ENCODE data around the gene SMG6.
A peak's percentile ranks its signal among the peaks of the same experiment; 100 is the strongest.

Gene SMG6

DNA sequence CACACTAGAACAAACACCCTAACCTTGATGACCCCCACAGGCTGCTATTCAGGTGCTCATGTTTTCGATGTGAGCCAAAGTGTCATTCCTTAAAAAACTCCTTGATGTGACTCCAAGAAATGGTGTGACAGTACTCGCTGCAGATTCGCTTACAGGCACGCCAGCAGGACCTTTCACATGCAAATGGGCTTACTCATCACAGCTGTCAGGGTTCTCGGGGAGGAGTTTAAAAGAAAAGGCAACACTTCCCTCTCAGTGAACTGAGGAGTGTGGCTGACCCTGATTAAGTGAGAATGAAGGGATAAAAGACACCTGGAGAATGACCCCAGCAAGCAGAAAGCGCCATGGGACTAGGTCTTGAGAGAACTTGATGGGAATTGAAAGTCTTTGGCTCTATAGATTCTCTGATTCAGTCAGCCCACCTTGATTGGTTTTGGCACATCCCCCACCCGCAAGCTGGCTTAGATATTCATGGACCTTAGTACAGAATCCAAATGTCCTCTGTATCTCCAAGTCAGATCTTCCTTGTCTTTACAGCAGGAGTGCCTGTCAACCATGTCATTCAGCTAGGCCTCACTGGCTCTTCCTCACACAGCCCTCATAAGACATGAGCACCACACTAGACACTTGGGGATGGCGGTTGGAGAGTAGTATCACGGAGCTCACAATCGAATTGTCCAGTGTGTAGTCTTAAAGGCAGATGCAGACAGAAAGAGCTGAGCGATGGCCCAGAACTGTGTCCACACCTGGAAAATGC, 166.1 kb downstream of the SMG6 start:
- DNase-seq = no peak

DNA sequence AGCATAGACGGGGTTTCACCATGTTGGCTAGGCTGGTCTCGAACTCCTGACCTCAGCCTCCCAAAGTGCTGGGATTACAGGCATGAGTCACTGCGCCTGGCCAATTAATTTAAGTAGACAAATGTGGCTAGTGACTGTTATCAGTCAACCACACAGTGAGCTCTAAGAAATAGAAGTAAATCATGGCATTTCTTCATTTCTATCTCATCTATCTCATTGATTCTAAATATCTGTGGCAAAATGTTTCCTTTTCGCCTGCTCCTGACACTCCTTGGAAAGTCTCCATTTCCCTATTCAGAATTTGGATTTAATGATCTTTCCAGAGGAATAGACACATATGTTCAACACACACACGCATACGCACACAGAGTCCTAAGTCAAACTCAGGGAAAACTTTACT, 167.3 kb downstream of the SMG6 start:
- no peak for DNase-seq

DNA sequence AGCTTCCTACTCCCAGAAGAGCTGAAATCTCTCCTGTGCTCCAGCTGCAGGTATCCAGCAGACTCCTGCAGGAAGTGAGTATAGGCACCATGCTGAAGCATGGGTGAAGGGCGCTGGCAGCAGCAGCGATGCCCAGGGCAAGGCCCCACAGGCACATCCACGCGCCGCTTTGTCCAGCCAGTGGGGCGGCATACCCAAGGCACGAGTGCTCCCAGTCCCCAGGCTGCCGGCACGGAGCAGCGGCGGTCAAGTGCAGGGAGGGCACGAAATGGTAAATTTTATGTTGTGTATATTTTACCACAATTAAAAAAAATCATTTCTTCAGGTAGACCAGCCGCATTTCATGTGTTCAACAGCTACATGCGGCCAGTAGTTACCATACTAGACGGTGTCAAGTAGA, 175.6 kb downstream of the SMG6 start:
- DNase-seq = no peak

DNA sequence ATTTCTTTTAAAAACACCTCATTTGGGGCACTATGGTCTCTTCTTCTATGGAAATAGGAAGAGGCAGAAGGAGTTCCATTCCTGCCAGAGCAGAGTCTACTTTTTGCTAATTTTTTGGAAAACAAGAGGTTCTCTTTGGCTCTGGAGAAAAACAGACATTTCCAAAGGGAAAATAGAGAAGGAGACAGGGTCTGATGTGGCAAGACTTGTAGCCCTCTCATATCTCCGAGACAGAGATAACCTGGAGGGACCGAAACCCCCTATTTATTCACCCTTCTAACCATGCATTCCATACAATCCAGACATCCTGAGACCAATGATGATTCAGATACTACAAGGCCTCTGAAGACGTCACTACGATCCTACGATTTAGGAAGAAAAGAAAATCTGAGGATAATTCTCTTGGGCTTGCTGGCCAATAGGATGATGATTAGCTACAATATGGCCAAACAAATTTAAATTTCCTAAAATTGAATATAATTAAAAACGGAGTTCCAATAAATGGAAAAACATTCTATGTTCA, 178.5 kb downstream of the SMG6 start:
- DNase-seq = no peak

DNA sequence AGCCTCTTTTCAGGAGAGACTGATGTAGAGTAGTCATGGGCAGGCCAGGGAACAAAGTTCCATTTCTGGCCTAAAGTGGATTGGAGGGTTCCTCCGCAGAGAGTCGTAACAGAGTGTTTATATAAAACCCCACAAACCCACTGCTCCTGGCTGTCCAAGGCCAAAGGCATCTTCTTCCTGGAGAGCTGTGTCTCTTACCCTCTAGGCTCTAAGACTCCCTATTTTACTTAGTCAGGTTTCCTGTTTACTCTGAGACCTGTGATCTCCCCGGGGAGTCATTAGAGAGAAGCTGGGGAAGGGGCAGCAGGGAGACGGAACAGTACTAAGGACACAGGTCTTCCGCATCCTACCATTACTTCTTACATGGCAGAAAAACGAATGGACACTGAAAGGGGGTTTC, 179.2 kb downstream of the SMG6 start:
- no peak for DNase-seq

DNA sequence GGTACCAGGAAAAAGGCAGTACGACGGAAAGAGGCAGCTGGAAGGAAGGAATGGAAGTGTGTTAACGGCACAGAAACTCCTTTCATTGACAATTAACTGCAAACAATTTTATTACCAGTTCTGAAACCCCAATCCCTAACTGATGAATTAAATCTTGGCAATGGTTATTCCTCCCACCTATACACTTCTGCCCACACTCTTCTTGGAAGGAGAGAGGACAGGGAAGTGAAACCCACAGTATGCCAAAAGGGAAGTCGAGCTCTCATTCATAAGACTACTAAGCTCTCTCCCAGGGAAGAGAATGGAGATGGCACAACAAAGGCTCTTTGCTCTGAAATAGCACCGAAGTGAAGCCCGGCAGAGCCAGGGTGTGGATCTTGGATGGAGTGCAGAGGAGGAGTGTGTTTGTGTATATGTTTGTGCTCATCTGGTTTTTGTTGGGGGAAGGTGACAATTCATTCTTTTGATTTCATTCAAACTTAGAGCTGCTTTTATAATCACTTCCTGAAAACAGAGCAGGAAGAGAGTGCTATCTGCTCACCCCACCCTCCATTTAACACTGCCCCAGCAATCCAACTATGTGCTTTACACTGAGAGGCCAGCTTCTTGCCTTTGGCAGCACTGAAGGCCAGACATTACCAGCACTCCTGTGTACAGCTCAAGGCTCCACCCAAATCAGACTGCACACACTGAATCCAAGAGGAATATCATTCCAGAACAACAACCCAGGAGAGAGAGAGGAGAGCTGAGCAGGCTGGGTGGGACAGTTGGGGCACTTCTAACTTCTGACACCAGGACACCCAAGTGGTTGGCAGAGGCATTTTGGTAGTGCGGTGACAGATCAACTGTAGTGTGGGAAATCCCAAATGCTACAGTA, 180.0 kb downstream of the SMG6 start:
- DNase-seq = no peak

DNA sequence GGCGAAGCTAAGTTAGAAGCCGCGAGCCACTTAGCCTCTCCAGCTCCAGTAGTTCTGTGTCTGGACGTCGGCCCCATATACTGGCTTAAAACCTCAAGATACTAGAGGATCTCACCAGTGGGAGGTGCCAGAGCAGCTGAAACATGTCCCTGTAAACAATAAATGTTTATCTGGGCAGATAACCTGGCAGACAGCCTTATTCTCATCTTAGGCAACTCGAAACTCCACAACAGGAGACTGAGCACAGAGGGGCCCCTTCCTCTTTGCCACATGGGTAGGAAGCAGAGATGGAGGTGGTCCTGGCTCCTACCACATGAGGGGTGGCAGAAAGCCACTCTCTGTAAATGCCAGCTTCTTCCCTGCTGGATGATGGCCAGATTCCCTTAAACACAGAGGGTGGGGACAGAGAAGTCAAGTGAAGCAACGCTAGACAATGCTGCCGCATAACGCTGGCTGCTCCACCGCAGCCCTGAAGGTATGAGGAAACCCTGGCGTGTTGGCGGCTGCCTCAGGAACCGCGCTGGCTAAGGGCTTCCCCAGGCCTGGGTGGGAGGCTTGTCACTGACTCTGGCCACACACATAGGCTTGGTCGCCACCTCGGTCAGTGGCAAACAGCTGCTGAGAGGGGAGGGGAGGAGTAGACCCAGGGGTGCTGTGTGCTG, 180.8 kb downstream of the SMG6 start:
- no peak for DNase-seq

DNA sequence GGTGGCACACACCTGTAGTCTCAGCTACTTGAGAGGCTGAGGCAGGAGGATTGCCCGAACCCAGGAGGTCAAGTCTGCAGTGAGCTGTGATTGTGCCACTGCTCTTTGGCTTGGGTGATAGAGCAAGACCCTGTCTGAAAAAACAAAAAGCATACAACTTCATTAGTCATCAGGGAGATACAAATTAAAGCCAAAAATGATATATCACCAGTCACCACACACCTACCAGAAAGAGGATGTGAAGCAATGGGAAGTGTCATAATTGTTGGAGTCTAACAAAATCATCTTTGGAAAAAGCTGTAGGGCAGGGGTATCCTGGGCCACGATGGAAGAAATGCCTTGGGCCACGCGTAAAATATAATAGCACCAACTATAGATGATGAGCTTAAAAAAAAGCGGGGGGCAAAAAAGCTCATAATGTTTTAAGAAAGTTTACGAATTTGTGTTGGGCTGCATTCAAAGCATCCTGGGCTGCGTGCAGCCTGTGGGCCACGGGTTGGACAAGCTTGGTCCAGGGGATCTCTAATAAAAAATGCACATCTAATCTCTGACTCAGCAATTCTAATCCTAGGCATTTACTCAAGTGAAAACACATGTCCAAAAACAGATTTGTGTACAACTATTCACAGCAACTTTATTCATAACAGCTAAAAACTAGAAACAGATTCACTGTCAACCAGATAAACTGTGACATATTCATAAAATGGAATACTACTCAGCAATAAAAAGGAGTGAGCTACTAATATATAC, 182.8 kb downstream of the SMG6 start:
- no peak for DNase-seq

DNA sequence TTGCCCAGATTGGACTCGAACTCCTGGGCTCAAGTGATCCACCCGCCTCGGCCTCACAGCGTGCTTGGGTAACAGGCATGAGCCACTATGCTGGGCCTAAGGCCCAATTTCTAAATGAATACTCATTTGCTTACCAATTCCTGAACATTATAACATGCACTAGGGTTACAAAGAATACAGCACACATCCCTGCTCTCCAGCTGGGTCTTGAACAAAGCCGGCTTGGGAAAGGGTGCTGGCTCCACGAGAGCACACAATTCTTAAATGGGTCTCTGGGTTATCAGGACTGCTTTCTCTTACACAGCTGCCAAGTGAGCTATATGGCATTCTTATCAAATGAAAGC, 190.3 kb downstream of the SMG6 start:
- no peak for DNase-seq

DNA sequence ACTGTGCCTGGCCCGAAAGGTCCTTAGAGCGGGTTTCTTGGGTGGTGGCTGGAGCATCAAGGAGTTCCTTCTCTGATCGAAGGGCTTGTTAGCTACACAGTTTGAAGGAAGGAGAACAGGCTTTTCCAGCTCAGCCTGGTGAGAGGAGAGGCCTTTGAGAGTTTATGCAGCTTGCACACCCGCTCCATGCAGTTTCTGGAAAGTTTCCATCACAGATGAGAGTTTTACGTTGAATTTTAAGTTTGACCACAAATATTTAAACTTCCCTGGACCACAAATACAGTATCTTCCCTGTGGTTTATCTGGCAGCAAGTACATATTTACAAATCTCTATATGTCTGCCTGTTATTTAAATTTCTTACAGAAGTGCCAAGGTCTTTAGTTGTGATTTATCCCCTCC, 191.9 kb downstream of the SMG6 start:
- DNase-seq = no peak

DNA sequence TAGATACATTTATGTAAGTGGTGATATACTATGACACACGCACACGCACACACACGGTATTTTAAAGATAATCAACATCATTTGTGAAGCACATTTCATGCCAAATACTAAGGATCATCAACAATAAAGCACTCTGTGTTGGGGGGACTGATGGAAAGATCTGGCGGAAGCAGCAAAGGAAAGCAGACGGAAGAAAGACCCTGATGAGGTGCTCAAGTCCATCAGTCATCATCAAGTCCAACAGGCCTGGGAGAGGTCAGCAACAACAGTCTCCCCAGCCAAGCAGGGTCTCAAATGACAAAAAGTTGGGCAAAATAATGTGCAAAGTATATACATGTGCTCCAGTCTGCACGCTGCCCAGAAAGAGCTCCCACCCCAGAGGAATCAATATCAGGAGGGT, 193.1 kb downstream of the SMG6 start:
- DNase-seq = no peak

DNA sequence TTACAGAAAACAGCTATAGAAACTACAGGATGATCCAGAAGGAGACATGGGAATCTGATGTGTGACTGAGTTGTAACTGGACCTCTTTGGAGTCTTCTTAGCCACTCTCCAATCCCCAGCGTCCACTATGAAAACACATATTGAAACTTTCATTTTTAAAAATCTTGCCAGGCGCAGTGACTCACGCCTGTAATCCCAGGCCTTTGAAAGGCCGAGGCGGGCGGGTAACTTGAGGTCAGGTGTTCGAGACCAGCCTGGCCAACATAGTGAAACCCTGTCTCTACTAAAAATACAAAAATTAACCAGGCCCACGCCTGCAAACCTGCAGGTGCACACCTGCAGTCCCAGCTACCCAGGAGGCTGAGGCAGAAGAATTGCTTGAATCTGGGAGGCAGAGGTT, 195.4 kb downstream of the SMG6 start:
- no peak for DNase-seq

DNA sequence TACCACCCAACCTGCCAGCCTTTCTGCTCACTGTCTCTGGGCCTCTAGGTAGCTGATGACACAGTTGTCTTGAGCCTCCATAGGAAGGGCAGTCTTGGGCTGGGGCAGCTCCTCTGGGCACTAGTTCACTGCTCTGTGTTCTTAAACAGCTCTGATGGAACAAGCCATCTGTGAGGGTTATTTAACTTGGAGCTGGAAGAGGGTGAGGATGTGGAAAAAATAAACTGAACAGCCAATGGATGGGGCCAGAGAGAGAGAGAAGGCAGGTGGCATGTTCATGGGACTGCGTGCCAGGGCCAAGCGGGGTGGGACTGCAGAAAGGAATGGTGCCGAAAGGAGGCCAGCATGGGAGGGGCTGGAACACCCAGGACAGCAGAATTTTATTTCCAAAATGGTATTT, 196.1 kb downstream of the SMG6 start:
- no peak for DNase-seq

DNA sequence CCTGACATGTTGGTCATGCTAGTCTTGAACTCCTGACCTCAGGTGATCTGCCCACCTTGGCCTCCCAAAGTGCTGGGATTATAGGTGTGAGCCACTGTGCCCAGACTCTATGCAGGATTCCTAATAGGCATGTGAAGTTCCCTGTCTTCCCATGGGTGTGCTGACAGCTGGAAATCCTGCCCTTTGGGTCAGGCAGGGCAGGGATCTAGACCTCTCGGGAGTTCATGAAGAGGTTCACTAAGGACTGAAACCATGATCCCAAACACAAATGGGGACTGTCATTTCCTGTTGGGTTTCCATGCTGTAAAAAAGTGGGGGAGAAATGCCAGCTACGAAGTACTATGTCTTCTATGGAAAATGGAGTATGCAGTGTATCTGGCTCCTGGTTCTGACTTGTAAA, 196.5 kb downstream of the SMG6 start:
- no peak for DNase-seq

DNA sequence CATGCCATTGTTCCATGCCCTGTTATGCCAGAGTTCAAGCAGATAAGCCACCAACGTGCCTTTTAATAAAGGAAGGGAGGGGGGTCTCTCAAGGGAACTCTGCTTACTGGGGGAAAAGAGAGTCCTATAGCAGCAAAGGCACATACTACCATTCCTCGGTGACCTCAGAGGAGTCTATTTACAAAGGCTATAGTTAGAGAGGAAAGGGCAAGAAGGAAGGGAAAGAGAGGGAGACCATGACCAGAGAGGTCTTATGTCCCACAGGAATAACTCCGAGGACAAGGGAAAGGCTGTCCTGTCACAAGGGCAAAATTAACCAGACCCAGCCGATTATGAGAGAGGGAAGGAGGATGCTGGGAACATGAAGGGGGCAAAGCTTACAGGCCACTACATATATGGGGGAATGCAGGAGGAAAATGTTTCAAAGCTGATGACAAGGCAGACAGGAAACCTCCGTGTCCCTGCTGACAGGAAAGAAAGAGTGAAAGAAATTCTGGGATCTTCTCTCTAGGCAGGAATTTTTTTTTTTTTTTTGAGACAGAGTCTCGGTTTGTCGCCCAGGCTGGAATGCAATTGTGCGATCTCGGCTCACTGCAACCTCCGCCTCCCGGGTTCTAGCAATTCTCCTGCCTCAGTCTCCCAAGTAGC, 197.2 kb downstream of the SMG6 start:
- DNase-seq = no peak

DNA sequence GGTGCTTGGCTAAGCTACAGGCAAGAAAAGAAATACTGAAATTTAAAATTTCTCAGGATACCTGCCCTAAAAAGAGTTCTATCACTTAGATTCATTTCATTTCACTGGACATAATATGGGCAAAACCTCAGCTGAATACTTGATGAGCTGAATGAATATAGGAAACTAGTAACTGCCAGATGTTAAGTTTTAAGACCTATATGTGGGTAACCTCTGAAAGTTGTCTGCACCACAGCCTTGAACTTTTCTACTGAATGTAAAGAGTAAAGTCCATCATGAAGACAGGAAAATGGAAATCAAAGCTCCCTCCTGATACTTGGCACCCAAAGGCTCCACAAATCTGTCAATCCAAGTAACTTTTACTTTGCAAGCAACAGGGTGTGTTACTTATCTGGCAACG, 197.9 kb downstream of the SMG6 start:
- no peak for DNase-seq

DNA sequence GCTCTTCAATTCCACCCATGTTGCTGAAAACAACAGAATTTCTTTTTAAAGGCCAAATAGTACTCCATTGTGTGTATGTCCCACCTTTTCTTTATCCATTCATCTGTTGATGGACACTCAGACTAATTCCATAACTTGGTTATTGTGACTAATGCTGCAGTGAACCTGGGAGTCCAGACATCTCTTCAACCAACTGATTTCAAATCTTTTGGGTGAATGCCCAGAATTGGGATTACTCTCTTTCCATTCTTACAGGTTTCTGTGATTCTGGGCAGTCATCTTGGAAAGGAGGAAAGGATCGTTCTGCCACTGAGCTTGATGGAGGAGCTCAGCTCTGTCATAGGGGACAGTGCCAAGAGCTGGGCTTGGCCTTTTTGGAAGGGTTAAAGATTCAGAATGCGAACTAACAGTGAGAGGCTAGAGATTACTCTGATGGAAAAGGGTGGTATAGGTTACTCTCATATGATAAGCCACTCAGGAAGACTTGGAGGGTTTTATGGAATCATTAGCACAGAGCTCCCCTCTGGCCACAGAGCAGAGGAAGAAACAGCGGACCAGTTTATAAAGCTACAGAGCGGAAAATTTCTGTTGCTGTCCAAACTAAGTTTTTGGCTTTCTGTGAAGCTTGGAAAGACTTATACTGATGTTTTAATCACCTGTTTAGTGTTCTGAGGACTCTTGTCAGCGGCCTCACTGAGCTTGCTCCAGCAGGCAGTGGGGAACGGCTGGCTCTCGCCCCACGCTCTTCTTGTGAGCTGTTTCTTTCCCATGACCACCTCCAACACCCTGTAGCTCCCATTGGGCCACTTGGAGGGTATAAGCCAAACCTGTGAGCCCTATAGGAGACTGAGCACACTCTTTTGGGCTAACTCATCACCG, 200.4 kb downstream of the SMG6 start:
- DNase-seq = peak; percentile 35

DNA sequence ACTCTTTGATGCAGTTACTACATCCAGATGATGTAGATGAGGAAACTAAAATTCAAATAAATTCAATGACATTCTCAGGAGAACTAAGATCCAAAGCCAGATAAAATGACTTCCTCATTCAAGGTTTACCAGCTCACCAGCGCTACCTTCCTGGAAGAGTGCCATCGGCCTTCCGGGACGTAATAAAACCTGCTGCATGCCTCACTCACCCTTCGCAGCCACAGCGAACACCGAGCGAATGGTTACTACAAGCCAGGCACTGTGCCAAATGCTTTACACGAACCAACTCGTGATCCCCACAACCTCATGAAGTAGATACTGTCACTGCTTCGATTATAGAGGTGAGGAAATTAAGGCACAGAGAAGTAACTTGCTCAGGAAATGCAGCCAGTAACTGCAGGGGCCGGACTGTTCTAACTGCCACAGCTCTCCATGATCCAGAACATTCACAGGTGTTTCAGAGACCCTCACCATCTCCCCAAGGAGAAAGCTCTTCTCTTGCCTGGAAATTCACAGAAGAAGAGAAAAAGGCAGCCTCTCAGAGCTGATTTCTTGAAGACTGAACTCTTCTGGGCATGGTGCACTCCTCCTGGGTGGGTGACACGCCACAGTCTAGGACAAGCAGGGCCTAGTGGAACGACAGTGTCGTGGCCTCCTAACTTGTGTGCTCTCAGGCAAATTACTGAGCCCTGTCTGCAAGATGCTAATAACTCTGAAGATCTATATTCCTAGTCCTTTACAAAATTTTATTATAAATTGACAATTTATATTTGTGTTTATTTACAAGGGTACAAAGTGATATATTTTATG, 201.9 kb downstream of the SMG6 start:
- no peak for DNase-seq

DNA sequence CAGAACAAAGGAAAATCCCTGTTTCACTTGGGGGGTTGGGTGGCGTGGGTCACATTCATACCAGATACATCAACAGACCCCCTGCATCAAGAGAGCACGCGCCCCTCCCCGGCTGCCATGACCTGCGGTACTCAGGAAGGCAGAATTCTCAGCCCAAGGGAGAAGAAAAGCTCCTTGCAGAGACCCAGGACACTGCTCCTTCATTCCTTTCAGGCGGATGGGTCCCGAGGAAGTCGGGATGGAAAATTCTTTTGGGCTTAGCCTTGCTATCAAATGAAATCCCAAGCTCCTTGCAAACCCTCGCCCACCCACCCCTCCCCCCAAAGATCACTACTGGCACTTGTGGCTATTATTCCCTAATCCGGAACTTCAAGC, 208.1 kb downstream of the SMG6 start:
- DNase-seq = no peak

DNA sequence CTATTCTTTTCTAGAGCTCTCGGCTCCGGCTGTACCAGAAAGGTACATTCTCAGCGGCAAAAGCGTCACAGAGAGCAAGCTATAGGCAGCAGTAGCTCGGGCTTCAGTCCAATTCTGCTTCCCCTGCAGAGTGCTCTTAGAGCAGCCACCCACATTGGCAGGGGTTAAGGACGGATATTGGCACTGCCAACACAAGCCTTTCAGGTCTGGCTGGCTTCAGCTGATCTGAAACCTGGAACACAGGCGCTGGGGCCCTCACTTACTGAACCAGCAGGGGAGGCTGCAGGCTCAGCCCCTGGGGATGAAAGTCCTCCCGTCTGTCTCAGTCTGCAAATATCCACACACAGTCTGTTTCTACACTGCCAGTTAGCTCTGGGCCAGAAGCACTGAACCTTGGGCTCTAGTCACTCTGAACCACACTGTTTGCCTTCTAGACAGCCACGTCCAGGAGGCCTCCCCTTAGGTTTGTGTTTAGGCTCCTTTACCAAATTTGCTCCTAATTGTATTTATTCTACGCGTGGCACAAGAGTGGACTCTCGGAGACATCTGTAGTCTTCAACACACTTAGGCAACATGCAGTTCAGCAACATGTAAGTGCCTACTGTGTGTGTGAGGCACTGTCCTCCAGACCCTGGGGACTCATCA, 208.6 kb downstream of the SMG6 start:
- no peak for DNase-seq
